T-cell (primary cell): Measurements from ENCODE around the gene C12orf43. TPM values are rescaled to one million over a fixed set of nuclear protein-coding genes. Genes with fewer than 3 reads are reported as not detected.

ENCODE experiments used
- ATAC-seq, 4 experiments: fragments of 200-7000 bp in 3 of 4; fragments of 150-1000 bp in 1 of 4; cut with Tn5 transposase; replicated peaks in 1 of 4; 1 replicate in 3 of 4; 2 replicates in 1 of 4; pipeline ENCODE4 v1.10.0; 2021; ENCODE audit warnings: moderate library complexity in 3 of 4, mild to moderate bottlenecking in 2 of 4, moderate number of reproducible peaks in 1 of 4
- CTCF ChIA-PET, 2 donors: fragments of 300-600 bp; sonication (Branson Sonifier 250); formaldehyde crosslinking; loops; one replicate each; lab custom pipeline; 2022; ENCODE audit warnings: antibody characterized with exemption in 2 of 2; lab: Charles Lee
- POLR2A ChIA-PET, 2 donors: fragments of 300-600 bp; sonication (Branson Sonifier 250); formaldehyde crosslinking; loops; one replicate each; lab custom pipeline; 2022; ENCODE audit warnings: antibody characterized with exemption in 2 of 2; lab: Charles Lee
- DNase-seq, 35 experiments: peaks; one replicate each; pipeline versions ENCODE4 v3.0.0 to v3.0.0-alpha.2; 2013 to 2023
- H3K27ac ChIP-seq: one replicate; pipeline ENCODE4 v1.5.1; 2013; ENCODE audit warnings: low read length
- H3K27me3 ChIP-seq, 2 experiments: replicated peaks in 1 of 2; 1 replicate in 1 of 2; 2 replicates in 1 of 2; pipeline versions ENCODE4 v1.6.1 to v1.7.0; 2013; ENCODE audit warnings: low read length in 1 of 2, mixed read lengths in 1 of 2; ENCODE audit not compliant: control insufficient read depth in 2 of 2, insufficient read depth in 2 of 2; ENCODE audit errors: extremely low read depth in 1 of 2
- H3K36me3 ChIP-seq, 2 donors: 1 replicate in 1 of 2; 2 replicates in 1 of 2; pipeline versions ENCODE4 v1.6.1 to v1.7.0; 2013; ENCODE audit warnings: low read length in 1 of 2; ENCODE audit not compliant: control insufficient read depth in 2 of 2, insufficient read depth in 1 of 2; ENCODE audit errors: extremely low read depth in 1 of 2
- H3K4me1 ChIP-seq, 2 experiments: 1 replicate in 1 of 2; 2 replicates in 1 of 2; pipeline versions ENCODE4 v1.6.1 to v1.7.0; 2013; ENCODE audit warnings: low read length in 2 of 2, mixed read lengths in 1 of 2; ENCODE audit not compliant: insufficient read depth in 2 of 2, control insufficient read depth in 1 of 2; ENCODE audit errors: extremely low read depth in 1 of 2
- H3K4me3 ChIP-seq, 2 donors: 1 replicate in 1 of 2; 2 replicates in 1 of 2; pipeline versions ENCODE4 v1.5.1 to v1.7.0; 2013; ENCODE audit warnings: mild to moderate bottlenecking in 2 of 2, low read length in 1 of 2, moderate library complexity in 1 of 2; ENCODE audit not compliant: control insufficient read depth in 1 of 2; ENCODE audit errors: extremely low read depth in 1 of 2
- H3K9me3 ChIP-seq: 2 replicates; pipeline ENCODE4 v1.7.0; 2013
- H3K27ac Mint-ChIP-seq, 2 donors: one replicate each; pipeline ENCODE4 v1.8.0; 2020 to 2021; ENCODE audit warnings: mild to moderate bottlenecking in 2 of 2, mixed read lengths in 2 of 2
- H3K27me3 Mint-ChIP-seq, 2 donors: one replicate each; pipeline ENCODE4 v1.8.0; 2021 to 2022; ENCODE audit warnings: mixed read lengths in 2 of 2
- H3K36me3 Mint-ChIP-seq: one replicate; pipeline ENCODE4 v1.8.0; 2021; ENCODE audit warnings: mixed read lengths
- H3K4me1 Mint-ChIP-seq, 3 donors: one replicate each; pipeline ENCODE4 v1.8.0; 2020 to 2022; ENCODE audit warnings: mixed read lengths in 3 of 3, mild to moderate bottlenecking in 1 of 3
- H3K4me3 Mint-ChIP-seq, 3 donors: one replicate each; pipeline ENCODE4 v1.8.0; 2020 to 2022; ENCODE audit warnings: mild to moderate bottlenecking in 3 of 3, mixed read lengths in 3 of 3, moderate library complexity in 3 of 3
- H3K9me3 Mint-ChIP-seq, 3 donors: one replicate each; pipeline ENCODE4 v1.8.0; 2020 to 2022; ENCODE audit warnings: mixed read lengths in 3 of 3
- WGBS: methylation state at CpG from one replicate; pipeline ENCODE4 v1.1.5; 2013; ENCODE audit warnings: missing lambda C conversion rate; ENCODE audit not compliant: insufficient coverage; 5-methylcytosine and 5-hydroxymethylcytosine counted together
- total RNA-seq, 35 experiments: library from RNA in 6 of 35; stranded (reverse) in 6 of 35; fragments of 120-200 nt in 1 of 35; gene quantifications; one replicate each; pipeline versions ENCODE4 v1.2.1 to v1.2.4 and lab custom pipeline; 2013 to 2026

C12orf43 gene
- total RNA-seq, 5 donors from 2014 or later (not counting 1 experiment from before 2014, with no cell fraction given), result 15.5 to 19.4 (median 18.2) TPM

- H3K36me3 Mint-ChIP-seq, result no peaks in the 10 kb centered on the region
- no peak overlapping the region for H3K27ac Mint-ChIP-seq
- ATAC-seq, result no peak
- H3K9me3 Mint-ChIP-seq, result no peaks in the 10 kb centered on the region
- Histone ChIP-seq H3K27me3 (peaks cover 0 to 14% of the 10 kb centered on the region in 2 experiments), H3K4me3 (no peak overlapping the region), H3K27ac (no peak overlapping the region), H3K36me3 (no peaks in the 10 kb centered on the region), H3K9me3 (no peaks in the 10 kb centered on the region), H3K4me1 (no peaks in the 10 kb centered on the region)
- 79% methylated on average over 3 of the region's 4 CpGs for WGBS
- no peak for DNase-seq
- ChIA-PET POLR2A (no interaction called here), CTCF (no interaction called here)
- no peaks in the 10 kb centered on the region for H3K4me1 Mint-ChIP-seq
- H3K27me3 Mint-ChIP-seq, result no peaks in the 10 kb centered on the region
- no peak overlapping the region for H3K4me3 Mint-ChIP-seq
Observed at GRCh38 chr12:120983759-120984158, 32.5 kb downstream of the C12orf43 start.

- DNase-seq, result no peak
- Mint-ChIP-seq H3K27me3 (no peaks in the 10 kb centered on the region), H3K4me3 (no peak overlapping the region), H3K27ac (no peak overlapping the region), H3K9me3 (no peaks in the 10 kb centered on the region), H3K36me3 (no peaks in the 10 kb centered on the region), H3K4me1 (no peaks in the 10 kb centered on the region)
- POLR2A ChIA-PET, result interaction anchor here in 1 of 2 donors (0.7 kb wide), 1 partner anchor 394 kb away, joined by 4 read pairs; no protein-coding TSS in a partner anchor
- no peak for ATAC-seq
- Histone ChIP-seq H3K9me3 (no peaks in the 10 kb centered on the region), H3K27me3 (peaks cover 0 to 11% of the 10 kb centered on the region in 2 experiments), H3K36me3 (no peaks in the 10 kb centered on the region), H3K27ac (no peak overlapping the region), H3K4me1 (no peaks in the 10 kb centered on the region), H3K4me3 (no peak overlapping the region)
- CTCF ChIA-PET, result no interaction called here
- WGBS, result 94% methylated on average over 2 of the region's 7 CpGs
Observed at GRCh38 chr12:120982659-120983058, 33.6 kb downstream of the C12orf43 start.

- ATAC-seq, result no peak
- Histone ChIP-seq H3K36me3 (no peaks in the 10 kb centered on the region), H3K9me3 (no peaks in the 10 kb centered on the region), H3K4me3 (no peak overlapping the region), H3K27me3 (peaks cover 0 to 11% of the 10 kb centered on the region in 2 experiments), H3K27ac (no peak overlapping the region), H3K4me1 (no peaks in the 10 kb centered on the region)
- POLR2A ChIA-PET, result no interaction called here
- CTCF ChIA-PET, result interaction anchor here (0.6 to 0.9 kb wide), 2 partner anchors 401 to 551 kb away, joined by 3 to 5 read pairs; no protein-coding TSS in a partner anchor
- DNase-seq, result no peak
- Mint-ChIP-seq H3K36me3 (no peaks in the 10 kb centered on the region), H3K4me1 (no peaks in the 10 kb centered on the region), H3K27ac (no peak overlapping the region), H3K27me3 (no peaks in the 10 kb centered on the region), H3K4me3 (no peak overlapping the region), H3K9me3 (no peaks in the 10 kb centered on the region)
- WGBS, result 64% methylated on average over 5 of the region's 6 CpGs
Observed at GRCh38 chr12:120981407-120981941, 34.8 kb downstream of the C12orf43 start.

DNA sequence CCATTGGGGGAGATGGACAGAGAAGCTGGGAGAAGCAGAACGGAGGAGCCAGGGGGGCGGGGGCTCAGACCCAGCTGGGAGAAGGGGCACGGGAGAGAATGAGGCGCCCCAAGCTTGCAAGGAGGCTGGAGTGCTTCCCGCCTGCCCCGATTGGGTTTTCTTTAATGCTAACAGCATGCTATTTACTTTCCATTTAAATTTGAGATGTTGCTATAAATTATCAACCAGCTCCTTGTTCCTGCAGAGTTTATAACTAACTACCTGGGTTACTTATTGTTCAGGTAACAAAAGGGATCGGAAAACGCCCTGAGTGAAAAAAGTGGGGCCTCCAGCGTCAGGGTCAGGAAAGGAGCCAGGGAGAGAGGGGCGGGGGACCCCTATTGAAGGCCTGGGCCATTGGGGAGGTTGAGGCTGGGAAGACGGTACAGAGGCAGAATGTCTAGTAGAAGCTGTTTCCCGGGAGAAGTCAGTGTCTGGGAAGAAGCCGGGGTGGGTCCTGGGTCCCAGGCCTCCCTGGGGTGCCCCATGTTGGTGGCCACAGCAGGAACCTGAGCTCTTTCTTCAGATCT, 35.4 kb downstream of the C12orf43 start:
- Histone ChIP-seq H3K9me3 (no peaks in the 10 kb centered on the region), H3K4me1 (no peaks in the 10 kb centered on the region), H3K27me3 (peaks cover 0 to 11% of the 10 kb centered on the region in 2 experiments), H3K4me3 (no peak overlapping the region), H3K36me3 (no peaks in the 10 kb centered on the region), H3K27ac (no peak overlapping the region)
- H3K9me3 Mint-ChIP-seq, result no peaks in the 10 kb centered on the region
- no peak overlapping the region for H3K27ac Mint-ChIP-seq
- ATAC-seq (no peak), DNase-seq (no peak)
- H3K36me3 Mint-ChIP-seq, result no peaks in the 10 kb centered on the region
- H3K27me3 Mint-ChIP-seq, result no peaks in the 10 kb centered on the region
- 83% methylated on average over 9 of the region's 13 CpGs for WGBS
- no peak overlapping the region for H3K4me3 Mint-ChIP-seq
- POLR2A ChIA-PET, result no interaction called here
- CTCF ChIA-PET, result interaction anchor here (0.6 to 1.5 kb wide), 3 partner anchors 9 to 550 kb away, joined by 3 to 5 read pairs (median 5); no protein-coding TSS in a partner anchor
- H3K4me1 Mint-ChIP-seq, result no peaks in the 10 kb centered on the region

DNA sequence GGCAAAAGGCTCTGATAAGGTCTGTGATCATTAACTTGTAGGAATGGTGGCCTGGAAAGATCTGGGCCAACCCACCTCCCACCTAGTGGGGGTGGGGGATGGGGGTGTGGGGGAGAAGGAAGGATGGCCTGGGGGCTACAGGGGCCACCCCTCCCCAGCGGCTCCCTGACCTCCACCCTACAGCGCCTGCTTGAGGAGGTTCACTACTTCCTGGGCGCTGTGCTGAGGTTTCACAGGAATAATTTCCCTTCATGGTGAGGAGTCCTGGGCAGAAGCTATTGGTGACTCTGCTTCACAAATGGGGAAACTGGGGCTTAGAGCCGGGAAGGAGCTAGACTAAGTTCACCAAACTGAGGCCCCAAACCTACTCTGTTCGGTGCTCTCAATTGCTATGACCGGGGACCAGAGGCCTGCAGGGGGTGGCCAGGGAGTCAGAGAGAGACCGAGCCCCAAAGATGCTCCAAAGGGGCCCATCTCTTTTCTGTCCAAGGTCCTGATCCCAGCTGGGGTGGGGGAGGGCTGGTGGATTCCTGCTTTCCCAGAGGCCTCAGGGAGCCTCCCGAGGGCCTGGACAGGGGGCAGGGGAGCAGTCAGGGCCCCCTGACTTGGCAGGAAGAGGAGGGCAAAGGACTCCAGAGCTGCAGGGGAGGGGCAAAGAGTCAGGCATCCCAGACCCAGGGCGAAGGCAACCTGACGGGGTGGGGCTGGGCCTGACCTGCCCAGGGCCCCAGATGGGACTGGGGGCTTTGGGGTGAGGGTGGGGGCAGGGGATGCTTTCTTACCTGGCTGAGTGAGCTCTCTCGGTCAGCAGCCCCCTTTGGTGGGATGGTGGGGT, 36.2 kb downstream of the C12orf43 start:
- H3K36me3 Mint-ChIP-seq, result no peaks in the 10 kb centered on the region
- ChIA-PET POLR2A (no interaction called here), CTCF (interaction anchor here (1.3 to 1.5 kb wide), 2 partner anchors 8 kb away, joined by 3 to 5 read pairs; no protein-coding TSS in a partner anchor)
- DNase-seq (no peak), ATAC-seq (no peak)
- no peak overlapping the region for H3K4me3 Mint-ChIP-seq
- no peak overlapping the region for H3K27ac Mint-ChIP-seq
- Histone ChIP-seq H3K27me3 (peaks cover 0 to 11% of the 10 kb centered on the region in 2 experiments), H3K27ac (no peak overlapping the region), H3K4me1 (no peaks in the 10 kb centered on the region), H3K9me3 (no peaks in the 10 kb centered on the region), H3K4me3 (no peak overlapping the region), H3K36me3 (no peaks in the 10 kb centered on the region)
- no peaks in the 10 kb centered on the region for H3K27me3 Mint-ChIP-seq
- H3K9me3 Mint-ChIP-seq, result no peaks in the 10 kb centered on the region
- no peaks in the 10 kb centered on the region for H3K4me1 Mint-ChIP-seq
- 70% methylated on average over 7 of the region's 11 CpGs for WGBS

GRCh38 chr12:120979220-120979861, 36.9 kb downstream of the C12orf43 start:
- WGBS, result 74% methylated on average over 6 of the region's 10 CpGs
- ChIA-PET CTCF (no interaction called here), POLR2A (no interaction called here)
- Histone ChIP-seq H3K9me3 (no peaks in the 10 kb centered on the region), H3K4me1 (no peaks in the 10 kb centered on the region), H3K4me3 (no peak overlapping the region), H3K27ac (no peak overlapping the region), H3K27me3 (peaks cover 0 to 11% of the 10 kb centered on the region in 2 experiments), H3K36me3 (no peaks in the 10 kb centered on the region)
- DNase-seq, result no peak
- Mint-ChIP-seq H3K27me3 (no peaks in the 10 kb centered on the region), H3K4me1 (no peaks in the 10 kb centered on the region), H3K9me3 (no peaks in the 10 kb centered on the region), H3K27ac (no peak overlapping the region), H3K36me3 (no peaks in the 10 kb centered on the region), H3K4me3 (no peak overlapping the region)
- ATAC-seq, result no peak
